Muscle of back (tissue), 11 donors: ENCODE data around the gene SNX9. TPM values are rescaled to one million over a fixed set of nuclear protein-coding genes. Genes with fewer than 3 reads are reported as not detected.
"Not testable (repeated sequence)": the region's sequence is repeated elsewhere in the genome, so short reads cannot be mapped to it uniquely, and the experiment has no call there.

Experiments
- DNase-seq, 3 donors: peaks; one replicate each; pipeline versions ENCODE4 v3.0.0 to v3.0.0-alpha.2; 2013
- polyA plus RNA-seq, 10 donors: library from polyadenylated mRNA; unstranded; fragments of 120-200 nt; gene quantifications; one replicate each; pipeline ENCODE4 v1.2.1, GENCODE V29; 2013; ENCODE audit not compliant: insufficient read length in 10 of 10

Gene SNX9
- polyA plus RNA-seq, 10 donors, result 21.4 to 30.4 (median 26.4) TPM

- DNase-seq, result no peak
Measured at GRCh38 chr6:157952861-157953351, 129.9 kb downstream of the SNX9 start.

- no peak for DNase-seq
Measured at GRCh38 chr6:157953580-157954091, 130.6 kb downstream of the SNX9 start.

- DNase-seq, result peak; percentile 32 to 75 (median 35)
Measured at GRCh38 chr6:157954150-157955117, 131.4 kb downstream of the SNX9 start.

- no peak for DNase-seq
Measured at GRCh38 chr6:157955675-157956074, 132.6 kb downstream of the SNX9 start.

GRCh38 chr6:157956171-157956730 is 133.2 kb downstream of the SNX9 start:
- DNase-seq, result no peak

GRCh38 chr6:157959451-157960227 is 136.6 kb downstream of the SNX9 start:
- DNase-seq, result no peak

- DNase-seq, result no peak
Measured at GRCh38 chr6:157961153-157961831, 138.2 kb downstream of the SNX9 start.

GRCh38 chr6:157961832-157962575 is 139.0 kb downstream of the SNX9 start:
- DNase-seq, result no peak

- peak in 1 of 3 donors; percentile 52 for DNase-seq
Measured at GRCh38 chr6:157962601-157963302, 139.7 kb downstream of the SNX9 start.

GRCh38 chr6:157964100-157964499 is 141.1 kb downstream of the SNX9 start:
- DNase-seq, result no peak

- no peak for DNase-seq
Measured at GRCh38 chr6:157965387-157965786, 142.3 kb downstream of the SNX9 start.

GRCh38 chr6:157966589-157966977 is 143.5 kb downstream of the SNX9 start:
- DNase-seq, result no peak

GRCh38 chr6:157967020-157967419 is 144.0 kb downstream of the SNX9 start:
- no peak for DNase-seq

GRCh38 chr6:157967486-157967885 is 144.4 kb downstream of the SNX9 start:
- no peak for DNase-seq

GRCh38 chr6:157972177-157972576 is 149.1 kb downstream of the SNX9 start:
- not testable (repeated sequence) for DNase-seq

GRCh38 chr6:157974341-157974894 is 151.4 kb downstream of the SNX9 start:
- no peak for DNase-seq

- DNase-seq, result no peak
Measured at GRCh38 chr6:157974967-157975366, 151.9 kb downstream of the SNX9 start.

GRCh38 chr6:157975456-157975855 is 152.4 kb downstream of the SNX9 start:
- no peak for DNase-seq

- DNase-seq, result no peak
Measured at GRCh38 chr6:157976345-157977175, 153.5 kb downstream of the SNX9 start.
